ENCODE data around the gene FMNL3. TPM values are rescaled to one million over a fixed set of nuclear protein-coding genes. Genes with fewer than 3 reads are reported as not detected.

Gene FMNL3
- total and polyA plus RNA-seq, 2 of the 8 experiments (the other 6 are each of a cell fraction or from before 2014, with no cell fraction given): 8.6 to 29.0 TPM

- FAIRE-seq (no peak), DNase-seq (ENCODE audit: low read depth in 1 of 2, low spot score in 2 of 2) (no peak)
- Histone ChIP-seq H4K5ac (ENCODE audit: insufficient read length, low read depth, low read length) (no peak overlapping the region), H2AK5ac (ENCODE audit: low read depth, low read length) (peak overlapping the region; percentile 18; the same call in 1 of the 2 replicates), H4K20me1 (replicated peaks in 1 of 2; ENCODE audit: control insufficient read depth in 1 of 2, insufficient read depth in 2 of 2, low read length in 2 of 2) (peaks cover 0 to 5% of the 10 kb centered on the region in 2 experiments), H2BK5ac (ENCODE audit: low read depth, low read length) (peak overlapping the region; percentile 27; the same call in 1 of the 2 replicates), H3K4me2 (ENCODE audit: insufficient read depth in 1 of 2, low read depth in 2 of 2, low read length in 2 of 2) (no peak overlapping the region; a peak in 1 of 4 replicates), H3K4me1 (replicated peaks in 1 of 4; ENCODE audit: control insufficient read depth in 3 of 4, insufficient read depth in 4 of 4, low read length in 3 of 4) (peaks cover 3 to 7% (median 6%) of the 10 kb centered on the region in 4 experiments), H3K9ac (replicated peaks in 1 of 4; ENCODE audit: extremely low read depth in 1 of 4, low read depth in 3 of 4, low read length in 3 of 4) (no peak overlapping the region), H3K4me3 (ENCODE audit: extremely low read depth in 1 of 4, insufficient read depth in 2 of 4, low read depth in 3 of 4, low read length in 4 of 4) (no peak overlapping the region), H2AFZ (ENCODE audit: low read length) (no peak overlapping the region), H3K27ac (ENCODE audit: low read depth, low read length) (no peak overlapping the region; the same call in 1 of the 2 replicates), H3K36me3 (ENCODE audit: control insufficient read depth in 2 of 4, insufficient read depth in 4 of 4, low read length in 3 of 4) (no peaks in the 10 kb centered on the region), H3K14ac (ENCODE audit: insufficient read length) (no peak overlapping the region), H2BK20ac (ENCODE audit: low read length) (no peak overlapping the region), H2BK15ac (ENCODE audit: low read length) (peak overlapping the region; percentile 75), H3K27me3 (replicated peaks in 1 of 4; ENCODE audit: control insufficient read depth in 3 of 4, extremely low read depth in 1 of 4, insufficient read depth in 3 of 4, low read length in 3 of 4) (no peaks in the 10 kb centered on the region), H3K18ac (ENCODE audit: extremely low read depth, low read length) (no peak overlapping the region), H3K4ac (replicated peaks; ENCODE audit: insufficient read length, low read depth, low read length) (no peak overlapping the region), H3K23ac (ENCODE audit: insufficient read length) (no peak overlapping the region), H3K9me3 (ENCODE audit: insufficient read depth in 2 of 2, low read depth in 1 of 2, low read length in 1 of 2) (no peaks in the 10 kb centered on the region), H3K79me1 (ENCODE audit: low read depth, low read length) (peaks cover 4% of the 10 kb centered on the region; the same call in 1 of the 2 replicates), H2BK12ac (ENCODE audit: low read depth, low read length) (peak overlapping the region; percentile 2; the same call in 1 of the 2 replicates), H2BK120ac (replicated peaks; ENCODE audit: low read depth, low read length) (no peak overlapping the region), H4K8ac (ENCODE audit: extremely low read depth, insufficient read depth, low read length) (peak overlapping the region; percentile 74), H3K23me2 (ENCODE audit: low read depth, low read length) (no peaks in the 10 kb centered on the region), H4K91ac (replicated peaks; ENCODE audit: insufficient read length, low read length) (peak overlapping the region; percentile 35), H3K79me2 (ENCODE audit: control insufficient read depth in 1 of 2, insufficient read depth in 2 of 2, low read length in 2 of 2) (peaks cover 0 to 23% of the 10 kb centered on the region in 2 experiments; a peak in 1 of 4 replicates), H3K56ac (replicated peaks; ENCODE audit: insufficient read length, low read depth, low read length) (no peak overlapping the region)
- ChIA-PET CTCF (ENCODE audit: partially characterized antibody) (interaction anchor here (0.7 to 4.7 kb wide), 16 partner anchors 8 to 318 kb away, joined by 3 to 38 read pairs (median 6); partner anchors contain the start of gene TMBIM6), POLR2A (ENCODE audit: partially characterized antibody) (interaction anchor here (0.6 to 4.4 kb wide), 10 partner anchors 9 to 350 kb away, joined by 3 to 36 read pairs (median 4); partner anchors contain the start of genes TMBIM6 and TROAP)
- WGBS, 2 experiments (ENCODE audit: extremely low coverage in 1 of 2, insufficient coverage in 1 of 2, insufficient read length in 1 of 2, insufficient replicate concordance in 2 of 2, low coverage in 1 of 2, low lambda C conversion rate in 2 of 2, missing lambda C conversion rate in 1 of 2): 85% methylated on average over 5 of the region's 5 CpGs; no CpG with 5 or more reads in 1 of the 2 experiments
- TF ChIP-seq MAFK (IDR thresholded peaks at IDR 0.05; ENCODE audit: low read depth, low read length) (no peak), CBX8 (IDR thresholded peaks at IDR 0.05; ENCODE audit: borderline replicate concordance, low read depth, low read length) (no peak), BACH1 (IDR thresholded peaks at IDR 0.05; ENCODE audit: low read length) (no peak), CHD1 (IDR thresholded peaks at IDR 0.05; ENCODE audit: low read depth, low read length) (no peak), SIRT6 (IDR thresholded peaks at IDR 0.05; ENCODE audit: low read length) (no peak), KDM5A (IDR thresholded peaks at IDR 0.05; ENCODE audit: low read length) (no peak), SIN3A (conservative IDR thresholded peaks at IDR 0.05 in 1 of 2, IDR thresholded peaks at IDR 0.05 in 1 of 2; ENCODE audit: low read depth in 1 of 2, low read length in 2 of 2) (no peak), POU5F1 (IDR thresholded peaks at IDR 0.05; ENCODE audit: low read depth, low read length) (no peak), JUND (IDR thresholded peaks at IDR 0.05; ENCODE audit: low read length) (no peak), JUN (IDR thresholded peaks at IDR 0.05; ENCODE audit: low read depth, low read length) (no peak), PHF8 (conservative IDR thresholded peaks at IDR 0.05; ENCODE audit: low read depth, low read length) (no peak), EZH2 (IDR thresholded peaks at IDR 0.05; ENCODE audit: low read depth, low read length, severe bottlenecking) (no peak)
These were observed 34.6 kb downstream of the FMNL3 start for GRCh38 chr12:49672301-49673217.

All from H1 (cell line).